GM23248 (cell line): ENCODE measurements around the gene MGAT4C.

ENCODE experiments used
- EZH2 ChIP-seq: fragments of 200-600 bp; sonication (generic); IDR thresholded peaks from 2 replicates; pipeline ENCODE4 v1.6.1; 2018; ENCODE audit warnings: antibody characterized with exemption, mild to moderate bottlenecking; ENCODE audit not compliant: insufficient read depth, poor library complexity, severe bottlenecking
- EZH2phosphoT487 ChIP-seq: fragments of 200-600 bp; sonication (generic); IDR thresholded peaks from 2 replicates; pipeline ENCODE4 v1.6.1; 2018; ENCODE audit warnings: antibody characterized with exemption, moderate library complexity, mild to moderate bottlenecking, low read depth; ENCODE audit not compliant: insufficient read depth

DNA sequence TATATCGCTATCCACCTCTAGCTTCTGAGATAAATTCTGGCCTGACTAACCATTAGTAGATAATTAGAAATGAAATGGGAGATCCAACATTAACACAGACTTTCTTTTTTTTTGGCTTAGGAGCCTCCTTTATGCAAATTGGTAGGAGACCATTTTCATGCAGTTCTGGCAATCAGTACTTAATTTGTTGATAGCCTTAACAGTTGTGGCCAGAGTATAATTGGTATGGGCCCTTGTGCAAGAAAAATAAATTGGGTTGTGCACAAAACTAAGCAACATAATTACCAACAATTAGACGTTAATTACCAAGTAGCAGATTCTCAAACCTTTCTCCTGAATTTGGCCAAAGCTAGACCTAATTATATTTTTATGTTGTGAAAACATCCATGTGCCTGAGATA is 111.0 kb downstream of the MGAT4C start:
- TF ChIP-seq EZH2 (no peak), EZH2phosphoT487 (no peak)
